Liver (tissue), 9 donors: ENCODE data around the gene ARID4A. TPM values are rescaled to one million over a fixed set of nuclear protein-coding genes. Genes with fewer than 3 reads are reported as not detected.

Experiments
- DNase-seq: peaks from one replicate; pipeline ENCODE4 v3.0.0-alpha.2; 2017; ENCODE audit warnings: low spot score
- H3K27ac ChIP-seq, 2 donors: one replicate each; pipeline ENCODE4 v1.7.0; 2013; ENCODE audit warnings: inconsistent platforms in 2 of 2, low read length in 2 of 2, control low read depth in 1 of 2, low read depth in 1 of 2, mild to moderate bottlenecking in 1 of 2
- H3K27me3 ChIP-seq, 4 donors: one replicate each; pipeline versions ENCODE4 v1.6.1 to v1.7.0; 2013; ENCODE audit warnings: low read length in 3 of 4, inconsistent platforms in 1 of 4, mild to moderate bottlenecking in 1 of 4, moderate library complexity in 1 of 4; ENCODE audit not compliant: control insufficient read depth in 4 of 4, insufficient read depth in 4 of 4
- H3K36me3 ChIP-seq, 4 donors: one replicate each; pipeline versions ENCODE4 v1.6.1 to v1.7.0; 2013; ENCODE audit warnings: low read length in 3 of 4, mild to moderate bottlenecking in 3 of 4, low read depth in 1 of 4, moderate library complexity in 1 of 4; ENCODE audit not compliant: control insufficient read depth in 4 of 4, insufficient read depth in 3 of 4
- H3K4me1 ChIP-seq, 4 donors: one replicate each; pipeline versions ENCODE4 v1.6.1 to v1.7.0; 2013; ENCODE audit warnings: low read length in 3 of 4, mild to moderate bottlenecking in 3 of 4, moderate library complexity in 1 of 4; ENCODE audit not compliant: control insufficient read depth in 4 of 4, insufficient read depth in 4 of 4
- H3K4me3 ChIP-seq, 3 donors: one replicate each; pipeline versions ENCODE4 v1.6.1 to v1.7.0; 2013; ENCODE audit warnings: low read length in 3 of 3, control low read depth in 1 of 3, low read depth in 1 of 3, mild to moderate bottlenecking in 1 of 3
- H3K9ac ChIP-seq, 2 donors: one replicate each; pipeline ENCODE4 v1.7.0; 2013; ENCODE audit warnings: low read length in 2 of 2, mild to moderate bottlenecking in 2 of 2, moderate library complexity in 2 of 2, control low read depth in 1 of 2, low read depth in 1 of 2
- H3K9me3 ChIP-seq, 4 donors: one replicate each; pipeline versions ENCODE4 v1.6.1 to v1.7.0; 2013; ENCODE audit warnings: low read length in 3 of 4; ENCODE audit not compliant: control insufficient read depth in 4 of 4
- EGR1 ChIP-seq, 2 donors: IDR thresholded peaks; 2 replicates each; pipeline ENCODE4 v1.6.1; 2016 to 2018; ENCODE audit warnings: antibody characterized with exemption in 2 of 2, low read depth in 2 of 2
- FOXA1 ChIP-seq: IDR thresholded peaks from 2 replicates; pipeline ENCODE4 v1.6.1; 2016; ENCODE audit warnings: antibody characterized with exemption
- FOXA2 ChIP-seq: IDR thresholded peaks from 2 replicates; pipeline ENCODE4 v1.6.1; 2016; ENCODE audit warnings: antibody characterized with exemption
- GABPA ChIP-seq, 2 donors: IDR thresholded peaks in 1 of 2; conservative IDR thresholded peaks in 1 of 2; 2 replicates each; pipeline ENCODE4 v1.6.1; 2016; ENCODE audit warnings: antibody characterized with exemption in 2 of 2, mild to moderate bottlenecking in 1 of 2, moderate library complexity in 1 of 2
- HNF4A ChIP-seq, 2 donors: conservative IDR thresholded peaks; 2 replicates each; pipeline ENCODE4 v1.6.1; 2016; ENCODE audit warnings: antibody characterized with exemption in 2 of 2, mild to moderate bottlenecking in 2 of 2
- HNF4G ChIP-seq: IDR thresholded peaks from 2 replicates; pipeline ENCODE4 v1.6.1; 2016; ENCODE audit warnings: antibody characterized with exemption
- JUND ChIP-seq, 2 donors: IDR thresholded peaks; 2 replicates each; pipeline ENCODE4 v1.6.1; 2016; ENCODE audit warnings: antibody characterized with exemption in 2 of 2
- NR2F2 ChIP-seq: IDR thresholded peaks from 2 replicates; pipeline ENCODE4 v1.6.1; 2016; ENCODE audit warnings: antibody characterized with exemption
- RAD21 ChIP-seq, 2 donors: IDR thresholded peaks; 2 replicates each; pipeline ENCODE4 v1.6.1; 2016; ENCODE audit warnings: antibody characterized with exemption in 2 of 2, mild to moderate bottlenecking in 2 of 2
- RXRA ChIP-seq, 2 donors: IDR thresholded peaks; 2 replicates each; pipeline ENCODE4 v1.6.1; 2017 to 2018; ENCODE audit warnings: antibody characterized with exemption in 2 of 2, mild to moderate bottlenecking in 1 of 2
- SP1 ChIP-seq: IDR thresholded peaks from 2 replicates; pipeline ENCODE4 v1.6.1; 2018; ENCODE audit warnings: antibody characterized with exemption, mild to moderate bottlenecking
- TAF1 ChIP-seq: conservative IDR thresholded peaks from 2 replicates; pipeline ENCODE4 v1.6.1; 2016; ENCODE audit warnings: antibody characterized with exemption, mild to moderate bottlenecking
- YY1 ChIP-seq: IDR thresholded peaks from 2 replicates; pipeline ENCODE4 v1.6.1; 2016; ENCODE audit warnings: antibody characterized with exemption, mild to moderate bottlenecking
- WGBS: extraction: QIAGEN DNeasy Blood & Tissue Kit; methylation state at CpG from one replicate; pipeline ENCODE4 v1.1.7; 2013; 5-methylcytosine and 5-hydroxymethylcytosine counted together
- polyA plus RNA-seq, 2 donors: library from polyadenylated mRNA; stranded (reverse) in 1 of 2; unstranded in 1 of 2; fragments of 200-250 nt in 1 of 2; fragments of >200 nt in 1 of 2; fragmentation: Nextera tagmentation in 1 of 2; extraction: Ambion mirVana in 1 of 2; gene quantifications; one replicate each; pipeline versions ENCODE4 v1.2.1 to v1.2.3, GENCODE V29; 2013 to 2015
- total RNA-seq, 2 donors: library from RNA; depleted of rRNA; stranded (reverse); fragments of >200 nt; gene quantifications; one replicate each; pipeline ENCODE4 v1.2.3, GENCODE V29; 2014
- TF ChIP-seq, protein P1 (sequence below): IDR thresholded peaks from 2 replicates; pipeline ENCODE4 v1.6.1; 2016; ENCODE audit warnings: antibody characterized with exemption
- TF ChIP-seq, protein P2 (sequence below): IDR thresholded peaks from 2 replicates; pipeline ENCODE4 v1.6.1; 2016; ENCODE audit warnings: antibody characterized with exemption
- TF ChIP-seq, protein P3 (sequence below): IDR thresholded peaks from 2 replicates; pipeline ENCODE4 v1.6.1; 2016; ENCODE audit warnings: antibody characterized with exemption, mild to moderate bottlenecking
- TF ChIP-seq, protein P4 (sequence below): IDR thresholded peaks from 2 replicates; pipeline ENCODE4 v1.6.1; 2016; ENCODE audit warnings: antibody characterized with exemption
- TF ChIP-seq, protein P5 (sequence below): fragments of 150-350 bp; IDR thresholded peaks from 2 replicates; pipeline ENCODE4 v1.5.1; 2017; ENCODE audit warnings: improper control_type of control experiment, low read depth, low read length; ENCODE audit not compliant: missing input control
- donor health status: healthy.
- donor health status: healthy.
- donor health status: healthy.
- donor health status: healthy.
- donor health status: healthy.

The ARID4A gene, protein sequence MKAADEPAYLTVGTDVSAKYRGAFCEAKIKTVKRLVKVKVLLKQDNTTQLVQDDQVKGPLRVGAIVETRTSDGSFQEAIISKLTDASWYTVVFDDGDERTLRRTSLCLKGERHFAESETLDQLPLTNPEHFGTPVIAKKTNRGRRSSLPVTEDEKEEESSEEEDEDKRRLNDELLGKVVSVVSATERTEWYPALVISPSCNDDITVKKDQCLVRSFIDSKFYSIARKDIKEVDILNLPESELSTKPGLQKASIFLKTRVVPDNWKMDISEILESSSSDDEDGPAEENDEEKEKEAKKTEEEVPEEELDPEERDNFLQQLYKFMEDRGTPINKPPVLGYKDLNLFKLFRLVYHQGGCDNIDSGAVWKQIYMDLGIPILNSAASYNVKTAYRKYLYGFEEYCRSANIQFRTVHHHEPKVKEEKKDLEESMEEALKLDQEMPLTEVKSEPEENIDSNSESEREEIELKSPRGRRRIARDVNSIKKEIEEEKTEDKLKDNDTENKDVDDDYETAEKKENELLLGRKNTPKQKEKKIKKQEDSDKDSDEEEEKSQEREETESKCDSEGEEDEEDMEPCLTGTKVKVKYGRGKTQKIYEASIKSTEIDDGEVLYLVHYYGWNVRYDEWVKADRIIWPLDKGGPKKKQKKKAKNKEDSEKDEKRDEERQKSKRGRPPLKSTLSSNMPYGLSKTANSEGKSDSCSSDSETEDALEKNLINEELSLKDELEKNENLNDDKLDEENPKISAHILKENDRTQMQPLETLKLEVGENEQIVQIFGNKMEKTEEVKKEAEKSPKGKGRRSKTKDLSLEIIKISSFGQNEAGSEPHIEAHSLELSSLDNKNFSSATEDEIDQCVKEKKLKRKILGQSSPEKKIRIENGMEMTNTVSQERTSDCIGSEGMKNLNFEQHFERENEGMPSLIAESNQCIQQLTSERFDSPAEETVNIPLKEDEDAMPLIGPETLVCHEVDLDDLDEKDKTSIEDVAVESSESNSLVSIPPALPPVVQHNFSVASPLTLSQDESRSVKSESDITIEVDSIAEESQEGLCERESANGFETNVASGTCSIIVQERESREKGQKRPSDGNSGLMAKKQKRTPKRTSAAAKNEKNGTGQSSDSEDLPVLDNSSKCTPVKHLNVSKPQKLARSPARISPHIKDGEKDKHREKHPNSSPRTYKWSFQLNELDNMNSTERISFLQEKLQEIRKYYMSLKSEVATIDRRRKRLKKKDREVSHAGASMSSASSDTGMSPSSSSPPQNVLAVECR
- 10 to 100 TPM; 10.1 to 13.9 TPM for total RNA-seq
- polyA plus RNA-seq, result 10 to 100 TPM in 1 of 2 donors, 1 to 10 TPM in 1; 3.8 to 26.9 TPM

DNA sequence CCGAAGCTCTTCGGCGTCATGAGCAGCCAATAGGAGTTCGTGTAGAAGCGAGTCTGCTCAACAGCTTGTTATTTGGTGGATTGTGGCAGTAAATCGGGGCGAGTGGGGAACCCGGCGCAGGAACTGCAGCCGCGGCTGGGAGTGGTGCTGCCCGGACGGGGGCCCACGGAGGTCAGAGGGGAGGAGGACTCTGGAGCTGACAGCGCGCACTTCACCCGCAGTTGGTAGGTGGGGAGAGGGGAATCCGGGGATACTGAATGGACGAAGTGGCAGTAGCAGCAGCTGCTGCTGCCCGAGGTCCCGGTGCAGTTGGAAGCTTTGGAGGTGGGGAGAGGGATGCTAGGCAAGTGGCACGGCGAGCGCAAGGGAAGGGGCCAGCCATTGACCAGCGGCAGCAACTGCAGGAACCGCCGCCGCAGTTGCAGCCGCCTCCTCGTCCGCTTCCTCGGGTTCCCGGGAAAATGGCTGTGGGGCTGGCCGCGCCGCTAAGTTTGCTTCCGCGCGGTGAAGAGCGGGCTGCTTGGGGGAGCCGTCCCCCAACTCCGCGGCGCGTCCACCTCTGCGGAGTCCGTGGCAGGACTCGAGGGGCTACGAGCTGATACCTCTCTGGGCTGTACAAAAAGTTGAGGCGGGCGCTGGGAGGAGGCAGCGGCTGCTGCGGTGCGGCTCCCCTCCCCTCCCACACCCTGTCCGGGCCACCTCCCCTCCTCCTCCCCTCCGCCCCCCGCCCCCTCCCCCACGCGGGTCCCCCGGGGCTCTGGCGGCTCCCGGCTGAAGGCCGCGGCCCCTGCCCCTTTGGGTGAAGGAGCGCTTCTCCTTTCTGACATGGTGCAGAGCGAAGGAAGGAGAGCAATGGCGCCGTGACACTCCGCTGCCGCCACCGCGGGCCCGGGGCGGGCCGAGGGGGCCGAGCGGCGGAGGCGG is at the start of gene ARID4A:
Gene ARID4A, plus strand, starts transcription at position 79 of the 924 bp plus-strand sequence. CDS start 1,300 bp downstream, outside the sequence.
- TF ChIP-seq, protein P1, sequence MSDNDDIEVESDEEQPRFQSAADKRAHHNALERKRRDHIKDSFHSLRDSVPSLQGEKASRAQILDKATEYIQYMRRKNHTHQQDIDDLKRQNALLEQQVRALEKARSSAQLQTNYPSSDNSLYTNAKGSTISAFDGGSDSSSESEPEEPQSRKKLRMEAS, result no peak
- TF ChIP-seq RXRA (IDR thresholded peaks at IDR 0.05) (no peak), YY1 (no peak), NR2F2 (no peak), HNF4G (no peak), RAD21 (IDR thresholded peaks at IDR 0.05) (peak in 1 of 2 donors; percentile 13), FOXA1 (no peak), FOXA2 (no peak), TAF1 (peak; percentile 72), HNF4A (conservative IDR thresholded peaks at IDR 0.05) (no peak), GABPA (IDR thresholded peaks at IDR 0.05 in 1 of 2, conservative IDR thresholded peaks at IDR 0.05 in 1 of 2) (no peak), JUND (IDR thresholded peaks at IDR 0.05) (no peak), SP1 (peak; percentile 84), EGR1 (IDR thresholded peaks at IDR 0.05; ENCODE audit: low read depth in 2 of 2) (no peak)
- TF ChIP-seq, protein P2, sequence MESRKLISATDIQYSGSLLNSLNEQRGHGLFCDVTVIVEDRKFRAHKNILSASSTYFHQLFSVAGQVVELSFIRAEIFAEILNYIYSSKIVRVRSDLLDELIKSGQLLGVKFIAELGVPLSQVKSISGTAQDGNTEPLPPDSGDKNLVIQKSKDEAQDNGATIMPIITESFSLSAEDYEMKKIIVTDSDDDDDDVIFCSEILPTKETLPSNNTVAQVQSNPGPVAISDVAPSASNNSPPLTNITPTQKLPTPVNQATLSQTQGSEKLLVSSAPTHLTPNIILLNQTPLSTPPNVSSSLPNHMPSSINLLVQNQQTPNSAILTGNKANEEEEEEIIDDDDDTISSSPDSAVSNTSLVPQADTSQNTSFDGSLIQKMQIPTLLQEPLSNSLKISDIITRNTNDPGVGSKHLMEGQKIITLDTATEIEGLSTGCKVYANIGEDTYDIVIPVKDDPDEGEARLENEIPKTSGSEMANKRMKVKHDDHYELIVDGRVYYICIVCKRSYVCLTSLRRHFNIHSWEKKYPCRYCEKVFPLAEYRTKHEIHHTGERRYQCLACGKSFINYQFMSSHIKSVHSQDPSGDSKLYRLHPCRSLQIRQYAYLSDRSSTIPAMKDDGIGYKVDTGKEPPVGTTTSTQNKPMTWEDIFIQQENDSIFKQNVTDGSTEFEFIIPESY, result no peak
- TF ChIP-seq, protein P3, sequence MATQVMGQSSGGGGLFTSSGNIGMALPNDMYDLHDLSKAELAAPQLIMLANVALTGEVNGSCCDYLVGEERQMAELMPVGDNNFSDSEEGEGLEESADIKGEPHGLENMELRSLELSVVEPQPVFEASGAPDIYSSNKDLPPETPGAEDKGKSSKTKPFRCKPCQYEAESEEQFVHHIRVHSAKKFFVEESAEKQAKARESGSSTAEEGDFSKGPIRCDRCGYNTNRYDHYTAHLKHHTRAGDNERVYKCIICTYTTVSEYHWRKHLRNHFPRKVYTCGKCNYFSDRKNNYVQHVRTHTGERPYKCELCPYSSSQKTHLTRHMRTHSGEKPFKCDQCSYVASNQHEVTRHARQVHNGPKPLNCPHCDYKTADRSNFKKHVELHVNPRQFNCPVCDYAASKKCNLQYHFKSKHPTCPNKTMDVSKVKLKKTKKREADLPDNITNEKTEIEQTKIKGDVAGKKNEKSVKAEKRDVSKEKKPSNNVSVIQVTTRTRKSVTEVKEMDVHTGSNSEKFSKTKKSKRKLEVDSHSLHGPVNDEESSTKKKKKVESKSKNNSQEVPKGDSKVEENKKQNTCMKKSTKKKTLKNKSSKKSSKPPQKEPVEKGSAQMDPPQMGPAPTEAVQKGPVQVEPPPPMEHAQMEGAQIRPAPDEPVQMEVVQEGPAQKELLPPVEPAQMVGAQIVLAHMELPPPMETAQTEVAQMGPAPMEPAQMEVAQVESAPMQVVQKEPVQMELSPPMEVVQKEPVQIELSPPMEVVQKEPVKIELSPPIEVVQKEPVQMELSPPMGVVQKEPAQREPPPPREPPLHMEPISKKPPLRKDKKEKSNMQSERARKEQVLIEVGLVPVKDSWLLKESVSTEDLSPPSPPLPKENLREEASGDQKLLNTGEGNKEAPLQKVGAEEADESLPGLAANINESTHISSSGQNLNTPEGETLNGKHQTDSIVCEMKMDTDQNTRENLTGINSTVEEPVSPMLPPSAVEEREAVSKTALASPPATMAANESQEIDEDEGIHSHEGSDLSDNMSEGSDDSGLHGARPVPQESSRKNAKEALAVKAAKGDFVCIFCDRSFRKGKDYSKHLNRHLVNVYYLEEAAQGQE, result peak; percentile 61
- TF ChIP-seq, protein P4, sequence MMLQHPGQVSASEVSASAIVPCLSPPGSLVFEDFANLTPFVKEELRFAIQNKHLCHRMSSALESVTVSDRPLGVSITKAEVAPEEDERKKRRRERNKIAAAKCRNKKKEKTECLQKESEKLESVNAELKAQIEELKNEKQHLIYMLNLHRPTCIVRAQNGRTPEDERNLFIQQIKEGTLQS, result no peak
- TF ChIP-seq, protein P5, sequence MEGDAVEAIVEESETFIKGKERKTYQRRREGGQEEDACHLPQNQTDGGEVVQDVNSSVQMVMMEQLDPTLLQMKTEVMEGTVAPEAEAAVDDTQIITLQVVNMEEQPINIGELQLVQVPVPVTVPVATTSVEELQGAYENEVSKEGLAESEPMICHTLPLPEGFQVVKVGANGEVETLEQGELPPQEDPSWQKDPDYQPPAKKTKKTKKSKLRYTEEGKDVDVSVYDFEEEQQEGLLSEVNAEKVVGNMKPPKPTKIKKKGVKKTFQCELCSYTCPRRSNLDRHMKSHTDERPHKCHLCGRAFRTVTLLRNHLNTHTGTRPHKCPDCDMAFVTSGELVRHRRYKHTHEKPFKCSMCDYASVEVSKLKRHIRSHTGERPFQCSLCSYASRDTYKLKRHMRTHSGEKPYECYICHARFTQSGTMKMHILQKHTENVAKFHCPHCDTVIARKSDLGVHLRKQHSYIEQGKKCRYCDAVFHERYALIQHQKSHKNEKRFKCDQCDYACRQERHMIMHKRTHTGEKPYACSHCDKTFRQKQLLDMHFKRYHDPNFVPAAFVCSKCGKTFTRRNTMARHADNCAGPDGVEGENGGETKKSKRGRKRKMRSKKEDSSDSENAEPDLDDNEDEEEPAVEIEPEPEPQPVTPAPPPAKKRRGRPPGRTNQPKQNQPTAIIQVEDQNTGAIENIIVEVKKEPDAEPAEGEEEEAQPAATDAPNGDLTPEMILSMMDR, result no peak
- Histone ChIP-seq H3K9me3 (no peaks in the 10 kb centered on the region), H3K27ac (peak within 1 kb of the TSS; percentile 99), H3K4me1 (peaks cover 7 to 38% (median 28%) of the 10 kb centered on the region in 4 donors), H3K36me3 (peaks cover 3 to 18% (median 10%) of the 10 kb centered on the region in 4 donors), H3K4me3 (peak within 1 kb of the TSS; percentile 91 to 100 (median 95)), H3K9ac (peak within 1 kb of the TSS; percentile 96 to 99), H3K27me3 (no peaks in the 10 kb centered on the region)
- peak; percentile 85 for DNase-seq
- under 1% methylated on average over 78 of the region's 79 CpGs for WGBS
